GM23338 (cell line): ENCODE results near the gene CHIA. TPM values are rescaled to one million over a fixed set of nuclear protein-coding genes. Genes with fewer than 3 reads are reported as not detected.
"Not testable (repeated sequence)": the region's sequence is repeated elsewhere in the genome, so short reads cannot be mapped to it uniquely, and the experiment has no call there.

Experiments used
- ATAC-seq: fragments of 200-7000 bp; cut with Tn5 transposase; 3 replicates; pipeline ENCODE4 v1.9.1; 2020
- DNase-seq: peaks from one replicate; pipeline ENCODE4 v3.0.0-alpha.2; 2015; ENCODE audit warnings: low spot score
- H2AFZ ChIP-seq: fragments of 200-600 bp; sonication (generic); 2 replicates; pipeline ENCODE4 v1.8.0; 2016; ENCODE audit warnings: antibody characterized with exemption, mild to moderate bottlenecking, moderate library complexity
- H3F3A ChIP-seq: fragments of 200-600 bp; sonication (generic); replicated peaks from 2 replicates; pipeline ENCODE4 v1.8.0; 2017; ENCODE audit warnings: antibody characterized with exemption, mixed run types, low read depth
- H3K27ac ChIP-seq: fragments of 200-600 bp; sonication (generic); 2 replicates; pipeline ENCODE4 v1.6.1; 2016; ENCODE audit warnings: low read depth
- H3K27me3 ChIP-seq: fragments of 200-600 bp; sonication (generic); 2 replicates; pipeline ENCODE4 v1.8.0; 2016; ENCODE audit warnings: mild to moderate bottlenecking, mixed run types, moderate library complexity; ENCODE audit not compliant: insufficient read depth
- H3K36me3 ChIP-seq: fragments of 200-600 bp; sonication (generic); 2 replicates; pipeline ENCODE4 v1.8.0; 2016; ENCODE audit warnings: mild to moderate bottlenecking; ENCODE audit not compliant: insufficient read depth
- H3K4me1 ChIP-seq: fragments of 200-600 bp; sonication (generic); 2 replicates; pipeline ENCODE4 v1.8.0; 2016; ENCODE audit warnings: mild to moderate bottlenecking, moderate library complexity; ENCODE audit not compliant: insufficient read depth
- H3K4me2 ChIP-seq: fragments of 200-600 bp; sonication (generic); 2 replicates; pipeline ENCODE4 v1.7.1; 2017; ENCODE audit warnings: mixed run types
- H3K4me3 ChIP-seq: fragments of 200-600 bp; sonication (generic); 2 replicates; pipeline ENCODE4 v1.6.1; 2016; ENCODE audit warnings: mixed run types
- H3K79me2 ChIP-seq: fragments of 200-600 bp; sonication (generic); replicated peaks from 2 replicates; pipeline ENCODE4 v1.8.0; 2017; ENCODE audit warnings: mild to moderate bottlenecking; ENCODE audit not compliant: insufficient read depth
- H3K9me2 ChIP-seq: fragments of 200-600 bp; sonication (generic); 2 replicates; pipeline ENCODE4 v1.8.0; 2017; ENCODE audit not compliant: insufficient read depth
- H4K20me1 ChIP-seq: fragments of 200-600 bp; sonication (generic); replicated peaks from 2 replicates; pipeline ENCODE4 v1.8.0; 2017; ENCODE audit warnings: mild to moderate bottlenecking; ENCODE audit not compliant: insufficient read depth
- H3K27ac Mint-ChIP-seq: 2 replicates; pipeline ENCODE4 v1.8.0; 2020; ENCODE audit warnings: inconsistent platforms, mild to moderate bottlenecking, moderate library complexity, mixed read lengths
- H3K27me3 Mint-ChIP-seq: 3 replicates; pipeline ENCODE4 v1.8.0; 2022; ENCODE audit warnings: low read depth, mild to moderate bottlenecking, moderate library complexity, mixed read lengths, inconsistent platforms; ENCODE audit not compliant: insufficient read depth, poor library complexity
- H3K36me3 Mint-ChIP-seq: 3 replicates; pipeline ENCODE4 v1.8.0; 2021; ENCODE audit warnings: low read depth, mild to moderate bottlenecking, inconsistent platforms, moderate library complexity, mixed read lengths
- H3K4me1 Mint-ChIP-seq: 3 replicates; pipeline ENCODE4 v1.8.0; 2020; ENCODE audit warnings: mild to moderate bottlenecking, inconsistent platforms, mixed read lengths
- H3K4me3 Mint-ChIP-seq: 3 replicates; pipeline ENCODE4 v1.8.0; 2021; ENCODE audit warnings: moderate library complexity, mild to moderate bottlenecking, inconsistent platforms, mixed read lengths
- H3K9me3 Mint-ChIP-seq: 3 replicates; pipeline ENCODE4 v1.8.0; 2020; ENCODE audit warnings: moderate library complexity, mild to moderate bottlenecking, inconsistent platforms, mixed read lengths
- EZH2phosphoT487 ChIP-seq: fragments of 200-600 bp; sonication (generic); IDR thresholded peaks from one replicate; pipeline ENCODE4 v1.8.1; 2018; ENCODE audit warnings: antibody characterized with exemption; ENCODE audit not compliant: unreplicated experiment
- JUNB ChIP-seq: IDR thresholded peaks from one replicate; pipeline ENCODE4 v1.6.1; 2016; ENCODE audit warnings: antibody characterized with exemption; ENCODE audit not compliant: unreplicated experiment
- polyA plus RNA-seq: library from polyadenylated mRNA; unstranded; fragments of >200 nt; fragmentation: Nextera tagmentation; extraction: Ambion mirVana; gene quantifications from 2 replicates; pipeline ENCODE4 v1.2.1, GENCODE V29; 2016
- total RNA-seq: library from RNA; depleted of rRNA; stranded (reverse); fragments of >200 nt; shearing (Covaris generic); gene quantifications from 2 replicates; pipeline ENCODE4 v1.2.3, GENCODE V29; 2014
- TF ChIP-seq, protein P1 (sequence below): fragments of 250-450 bp; sonication (Bioruptor Pico); IDR thresholded peaks from 2 replicates; pipeline ENCODE4 v1.5.0; 2020; ENCODE audit warnings: mild to moderate bottlenecking, moderate library complexity

The CHIA gene
- total and polyA plus RNA-seq, 2 experiments from 2014 or later, result not detected

DNA sequence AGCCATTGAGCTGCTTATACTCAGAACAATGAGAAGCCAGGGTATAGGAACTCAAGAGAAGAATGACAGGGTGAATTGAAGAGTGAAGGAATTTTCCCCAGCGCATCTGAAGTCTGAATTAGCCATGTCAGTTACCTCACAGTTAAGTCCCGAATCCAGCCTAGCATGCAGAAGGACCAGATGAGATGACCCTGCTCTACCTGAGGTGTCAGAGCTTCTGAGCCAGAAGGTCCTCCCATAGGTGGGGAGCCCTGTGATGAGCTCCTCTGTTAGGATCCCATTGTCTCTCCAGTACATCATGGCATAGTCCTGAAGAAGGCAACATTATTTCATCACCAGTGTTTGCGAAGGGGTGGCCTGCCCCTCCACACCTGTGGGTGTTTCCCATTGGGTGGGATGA, 68.7 kb downstream of the CHIA start:
- Mint-ChIP-seq H3K27ac (no peak overlapping the region), H3K9me3 (no peaks in the 10 kb centered on the region), H3K36me3 (no peaks in the 10 kb centered on the region), H3K4me3 (no peak overlapping the region), H3K27me3 (no peaks in the 10 kb centered on the region), H3K4me1 (peaks cover 26% of the 10 kb centered on the region)
- Histone ChIP-seq H3K4me1 (peaks cover 22% of the 10 kb centered on the region; the same call in 1 of the 2 replicates), H4K20me1 (no peaks in the 10 kb centered on the region), H3K4me2 (peak overlapping the region; percentile 46; the same call in 1 of the 2 replicates), H3K9me2 (peaks cover 11% of the 10 kb centered on the region; the same call in 1 of the 2 replicates), H3K79me2 (no peaks in the 10 kb centered on the region), H3K4me3 (no peak overlapping the region), H3K36me3 (no peaks in the 10 kb centered on the region), H3K27me3 (no peaks in the 10 kb centered on the region), H3F3A (no peaks in the 10 kb centered on the region), H3K27ac (no peak overlapping the region), H2AFZ (no peak overlapping the region)
- ATAC-seq (no peak), DNase-seq (no peak)
- TF ChIP-seq EZH2phosphoT487 (no peak), JUNB (no peak)
- TF ChIP-seq, protein P1, sequence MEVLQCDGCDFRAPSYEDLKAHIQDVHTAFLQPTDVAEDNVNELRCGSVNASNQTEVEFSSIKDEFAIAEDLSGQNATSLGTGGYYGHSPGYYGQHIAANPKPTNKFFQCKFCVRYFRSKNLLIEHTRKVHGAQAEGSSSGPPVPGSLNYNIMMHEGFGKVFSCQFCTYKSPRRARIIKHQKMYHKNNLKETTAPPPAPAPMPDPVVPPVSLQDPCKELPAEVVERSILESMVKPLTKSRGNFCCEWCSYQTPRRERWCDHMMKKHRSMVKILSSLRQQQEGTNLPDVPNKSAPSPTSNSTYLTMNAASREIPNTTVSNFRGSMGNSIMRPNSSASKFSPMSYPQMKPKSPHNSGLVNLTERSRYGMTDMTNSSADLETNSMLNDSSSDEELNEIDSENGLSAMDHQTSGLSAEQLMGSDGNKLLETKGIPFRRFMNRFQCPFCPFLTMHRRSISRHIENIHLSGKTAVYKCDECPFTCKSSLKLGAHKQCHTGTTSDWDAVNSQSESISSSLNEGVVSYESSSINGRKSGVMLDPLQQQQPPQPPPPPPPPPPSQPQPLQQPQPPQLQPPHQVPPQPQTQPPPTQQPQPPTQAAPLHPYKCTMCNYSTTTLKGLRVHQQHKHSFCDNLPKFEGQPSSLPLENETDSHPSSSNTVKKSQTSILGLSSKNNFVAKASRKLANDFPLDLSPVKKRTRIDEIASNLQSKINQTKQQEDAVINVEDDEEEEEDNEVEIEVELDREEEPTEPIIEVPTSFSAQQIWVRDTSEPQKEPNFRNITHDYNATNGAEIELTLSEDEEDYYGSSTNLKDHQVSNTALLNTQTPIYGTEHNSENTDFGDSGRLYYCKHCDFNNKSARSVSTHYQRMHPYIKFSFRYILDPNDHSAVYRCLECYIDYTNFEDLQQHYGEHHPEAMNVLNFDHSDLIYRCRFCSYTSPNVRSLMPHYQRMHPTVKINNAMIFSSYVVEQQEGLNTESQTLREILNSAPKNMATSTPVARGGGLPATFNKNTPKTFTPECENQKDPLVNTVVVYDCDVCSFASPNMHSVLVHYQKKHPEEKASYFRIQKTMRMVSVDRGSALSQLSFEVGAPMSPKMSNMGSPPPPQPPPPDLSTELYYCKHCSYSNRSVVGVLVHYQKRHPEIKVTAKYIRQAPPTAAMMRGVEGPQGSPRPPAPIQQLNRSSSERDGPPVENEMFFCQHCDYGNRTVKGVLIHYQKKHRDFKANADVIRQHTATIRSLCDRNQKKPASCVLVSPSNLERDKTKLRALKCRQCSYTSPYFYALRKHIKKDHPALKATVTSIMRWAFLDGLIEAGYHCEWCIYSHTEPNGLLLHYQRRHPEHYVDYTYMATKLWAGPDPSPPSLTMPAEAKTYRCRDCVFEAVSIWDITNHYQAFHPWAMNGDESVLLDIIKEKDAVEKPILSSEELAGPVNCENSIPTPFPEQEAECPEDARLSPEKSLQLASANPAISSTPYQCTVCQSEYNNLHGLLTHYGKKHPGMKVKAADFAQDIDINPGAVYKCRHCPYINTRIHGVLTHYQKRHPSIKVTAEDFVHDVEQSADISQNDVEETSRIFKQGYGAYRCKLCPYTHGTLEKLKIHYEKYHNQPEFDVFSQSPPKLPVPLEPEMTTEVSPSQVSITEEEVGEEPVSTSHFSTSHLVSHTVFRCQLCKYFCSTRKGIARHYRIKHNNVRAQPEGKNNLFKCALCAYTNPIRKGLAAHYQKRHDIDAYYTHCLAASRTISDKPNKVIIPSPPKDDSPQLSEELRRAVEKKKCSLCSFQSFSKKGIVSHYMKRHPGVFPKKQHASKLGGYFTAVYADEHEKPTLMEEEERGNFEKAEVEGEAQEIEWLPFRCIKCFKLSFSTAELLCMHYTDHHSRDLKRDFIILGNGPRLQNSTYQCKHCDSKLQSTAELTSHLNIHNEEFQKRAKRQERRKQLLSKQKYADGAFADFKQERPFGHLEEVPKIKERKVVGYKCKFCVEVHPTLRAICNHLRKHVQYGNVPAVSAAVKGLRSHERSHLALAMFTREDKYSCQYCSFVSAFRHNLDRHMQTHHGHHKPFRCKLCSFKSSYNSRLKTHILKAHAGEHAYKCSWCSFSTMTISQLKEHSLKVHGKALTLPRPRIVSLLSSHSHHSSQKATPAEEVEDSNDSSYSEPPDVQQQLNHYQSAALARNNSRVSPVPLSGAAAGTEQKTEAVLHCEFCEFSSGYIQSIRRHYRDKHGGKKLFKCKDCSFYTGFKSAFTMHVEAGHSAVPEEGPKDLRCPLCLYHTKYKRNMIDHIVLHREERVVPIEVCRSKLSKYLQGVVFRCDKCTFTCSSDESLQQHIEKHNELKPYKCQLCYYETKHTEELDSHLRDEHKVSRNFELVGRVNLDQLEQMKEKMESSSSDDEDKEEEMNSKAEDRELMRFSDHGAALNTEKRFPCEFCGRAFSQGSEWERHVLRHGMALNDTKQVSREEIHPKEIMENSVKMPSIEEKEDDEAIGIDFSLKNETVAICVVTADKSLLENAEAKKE (CRISPR knock-in tag), result no peak

DNA sequence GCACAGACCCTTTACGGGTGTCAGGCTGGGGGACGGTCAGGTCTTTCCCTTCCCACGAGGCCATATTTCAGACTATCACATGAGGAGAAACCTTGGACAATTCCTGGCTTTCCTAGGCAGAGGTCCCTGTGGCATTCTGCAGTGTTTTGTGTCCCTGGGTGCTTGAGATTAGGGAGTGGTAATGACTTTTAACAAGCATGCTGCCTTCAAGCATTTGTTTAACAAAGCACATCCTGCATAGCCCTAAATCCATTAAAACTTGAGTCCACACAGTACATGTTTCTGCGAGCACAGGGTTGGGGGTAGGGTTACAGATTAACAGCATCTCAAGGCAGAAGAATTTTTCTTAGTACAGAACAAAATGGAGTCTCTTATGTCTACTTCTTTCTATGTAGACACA, 69.6 kb downstream of the CHIA start:
- H3K9me2 ChIP-seq, DNase-seq, H3K36me3 Mint-ChIP-seq, H3F3A ChIP-seq, H4K20me1 ChIP-seq, H3K9me3 Mint-ChIP-seq, ATAC-seq, H3K36me3 ChIP-seq, H3K79me2 ChIP-seq, H3K4me3 ChIP-seq, H2AFZ ChIP-seq, H3K4me3 Mint-ChIP-seq, H3K27me3 ChIP-seq, H3K27ac Mint-ChIP-seq, H3K27me3 Mint-ChIP-seq: not testable (repeated sequence)
- H3K4me1 Mint-ChIP-seq, result peaks cover 35% of the 10 kb centered on the region
- Histone ChIP-seq H3K4me2 (0 out of 2 replicates have a peak overlapping the region, but pooled peaks have one; percentile 31), H3K27ac (peak overlapping the region; percentile 67), H3K4me1 (peaks cover 27% of the 10 kb centered on the region; the same call in 1 of the 2 replicates)
